ENCODE results near the gene GRIP2.

GRCh38 chr3:14464141-14464465 lies 76.0 kb downstream of the GRIP2 start:
- no peak for TF ChIP-seq CTCF (IDR thresholded peaks at IDR 0.05 in 8 of 11, conservative IDR thresholded peaks at IDR 0.05 in 3 of 11)
- no peak for TF ChIP-seq POLR2AphosphoS5 (IDR thresholded peaks at IDR 0.05)

Measured in spleen (tissue), 7 donors.